DMS79 (cell line): Measurements from ENCODE around the gene ADGRD2.

Experiments
- DNase-seq: peaks from one replicate; lab custom pipeline; 2025; lab: John Stamatoyannopoulos, UW

Gene ADGRD2

GRCh38 chr9:124457079-124457886 lies 7.0 kb downstream of the ADGRD2 start:
- DNase-seq = no peak

GRCh38 chr9:124457887-124458431 lies 7.7 kb downstream of the ADGRD2 start:
- DNase-seq = no peak

GRCh38 chr9:124458441-124458840 lies 8.2 kb downstream of the ADGRD2 start:
- DNase-seq = no peak

DNA sequence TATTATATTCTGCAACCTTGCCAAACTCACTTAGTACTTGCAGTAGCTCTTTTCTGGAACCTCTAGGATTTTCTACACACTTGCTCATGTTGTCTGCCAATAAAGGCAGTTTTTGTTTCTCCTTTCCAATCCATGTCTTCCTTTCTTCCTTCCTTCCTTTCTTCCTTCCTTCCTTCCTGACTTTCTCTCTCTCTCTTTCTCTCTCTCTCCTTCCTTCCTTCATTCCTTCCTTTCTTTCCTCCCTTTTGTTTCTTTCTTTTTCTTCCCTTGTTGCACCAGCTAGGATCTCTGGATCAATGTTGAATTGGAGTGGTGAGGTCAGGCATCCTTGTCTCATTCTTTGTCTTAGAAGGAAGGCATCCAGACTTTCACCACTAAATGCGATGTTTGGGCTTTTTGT lies 12.5 kb downstream of the ADGRD2 start:
- DNase-seq = no peak

DNA sequence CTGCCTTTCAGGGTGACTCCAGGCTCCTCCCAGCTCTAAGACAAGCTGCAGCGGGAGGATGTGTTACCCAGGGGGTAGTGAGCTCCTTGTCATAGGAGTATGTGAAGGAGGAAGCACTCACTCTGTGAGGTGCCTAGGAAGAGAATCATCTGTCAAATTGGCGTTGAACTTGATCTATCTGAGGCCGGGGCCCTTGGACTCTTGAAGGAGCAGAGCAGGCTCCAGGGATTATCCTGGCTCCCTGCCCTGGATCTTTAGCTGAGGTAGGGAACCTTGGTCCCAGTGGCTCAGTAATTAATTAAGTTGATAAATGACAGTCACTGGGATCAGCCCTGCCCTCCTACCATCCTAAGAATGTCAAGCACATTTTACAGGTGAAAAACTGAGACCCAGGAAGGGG lies 15.5 kb downstream of the ADGRD2 start:
- DNase-seq = no peak

GRCh38 chr9:124467410-124468060 lies 17.3 kb downstream of the ADGRD2 start:
- no peak for DNase-seq

GRCh38 chr9:124468061-124468740 lies 17.9 kb downstream of the ADGRD2 start:
- no peak for DNase-seq

DNA sequence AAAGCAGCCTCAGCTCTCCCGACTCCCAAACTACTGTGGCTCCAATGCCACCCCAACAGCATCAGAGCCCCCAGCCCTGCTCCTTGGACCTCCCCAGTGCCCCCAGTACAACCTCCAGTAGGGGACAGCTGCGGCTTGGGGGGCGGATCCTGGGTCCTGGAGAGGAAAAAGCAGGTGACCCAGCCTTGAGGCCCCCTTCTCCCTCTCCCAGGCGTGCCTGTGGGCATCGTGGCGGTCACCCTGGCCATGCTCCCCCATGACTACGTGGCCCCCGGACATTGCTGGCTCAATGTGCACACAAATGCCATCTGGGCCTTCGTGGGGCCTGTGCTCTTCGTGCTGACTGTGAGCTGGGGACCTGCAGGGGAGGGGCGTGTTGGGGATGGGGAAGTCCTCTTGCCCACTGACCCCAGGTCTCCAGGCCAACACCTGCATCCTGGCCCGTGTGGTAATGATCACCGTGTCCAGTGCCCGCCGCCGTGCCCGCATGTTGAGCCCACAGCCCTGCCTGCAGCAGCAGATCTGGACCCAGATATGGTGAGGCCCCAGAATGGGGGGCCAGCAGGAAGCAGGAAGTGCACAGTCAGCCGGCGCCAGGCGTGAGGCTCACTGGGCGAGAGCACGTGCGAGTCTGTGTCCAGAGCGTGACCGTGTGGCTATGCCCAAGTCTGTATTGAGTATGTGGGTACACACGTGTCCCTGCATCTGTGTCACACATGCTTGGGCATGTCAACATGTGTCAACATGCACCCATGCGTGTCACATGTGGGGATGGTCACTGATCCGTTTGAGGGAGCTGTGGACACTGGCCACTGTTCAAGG lies 19.0 kb downstream of the ADGRD2 start:
- no peak for DNase-seq

GRCh38 chr9:124470306-124470705 lies 20.1 kb downstream of the ADGRD2 start:
- no peak for DNase-seq

GRCh38 chr9:124470726-124471125 lies 20.5 kb downstream of the ADGRD2 start:
- DNase-seq = no peak

GRCh38 chr9:124471761-124472160 lies 21.5 kb downstream of the ADGRD2 start:
- DNase-seq = no peak

DNA sequence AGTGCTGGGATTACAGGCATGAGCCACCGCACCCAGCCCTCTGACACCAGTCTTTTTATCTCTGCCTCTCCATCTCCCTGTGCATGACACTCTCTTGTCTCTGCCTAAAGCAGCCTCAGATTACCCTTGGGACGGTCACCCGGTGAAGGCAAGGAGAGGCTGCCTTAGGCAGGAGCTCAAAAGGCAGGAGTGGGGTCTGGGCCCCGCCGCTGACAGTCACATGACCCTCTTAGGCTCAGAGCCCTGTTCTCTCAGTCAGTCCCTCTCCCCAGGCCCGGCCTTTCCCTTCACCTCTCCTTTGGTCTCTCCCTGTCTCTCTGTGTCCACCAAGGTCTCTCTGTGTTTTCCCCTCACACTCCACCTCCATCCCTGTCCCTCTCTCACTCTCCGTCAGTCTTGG lies 22.5 kb downstream of the ADGRD2 start:
- DNase-seq = no peak

DNA sequence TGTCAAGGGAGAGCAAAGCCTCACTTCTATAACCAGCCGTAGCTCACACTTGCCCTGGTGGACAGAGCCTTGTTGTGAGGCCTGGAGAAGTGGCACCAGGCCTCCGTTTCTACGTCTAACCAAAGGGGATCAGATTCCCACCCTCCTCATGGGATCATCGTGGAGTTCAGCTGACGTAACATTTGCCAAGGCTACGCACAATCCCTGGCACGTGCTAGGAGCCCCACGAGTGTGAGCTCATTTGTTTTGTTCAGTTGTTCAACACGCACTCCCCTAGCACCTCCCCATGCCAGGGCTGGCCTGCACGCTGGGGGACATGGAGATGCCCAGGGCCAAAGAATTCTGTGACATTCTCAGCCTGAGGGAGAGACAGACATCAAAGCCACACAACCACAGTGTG lies 23.1 kb downstream of the ADGRD2 start:
- no peak for DNase-seq

- no peak for DNase-seq
Observed at GRCh38 chr9:124474151-124474550, 23.9 kb downstream of the ADGRD2 start.

DNA sequence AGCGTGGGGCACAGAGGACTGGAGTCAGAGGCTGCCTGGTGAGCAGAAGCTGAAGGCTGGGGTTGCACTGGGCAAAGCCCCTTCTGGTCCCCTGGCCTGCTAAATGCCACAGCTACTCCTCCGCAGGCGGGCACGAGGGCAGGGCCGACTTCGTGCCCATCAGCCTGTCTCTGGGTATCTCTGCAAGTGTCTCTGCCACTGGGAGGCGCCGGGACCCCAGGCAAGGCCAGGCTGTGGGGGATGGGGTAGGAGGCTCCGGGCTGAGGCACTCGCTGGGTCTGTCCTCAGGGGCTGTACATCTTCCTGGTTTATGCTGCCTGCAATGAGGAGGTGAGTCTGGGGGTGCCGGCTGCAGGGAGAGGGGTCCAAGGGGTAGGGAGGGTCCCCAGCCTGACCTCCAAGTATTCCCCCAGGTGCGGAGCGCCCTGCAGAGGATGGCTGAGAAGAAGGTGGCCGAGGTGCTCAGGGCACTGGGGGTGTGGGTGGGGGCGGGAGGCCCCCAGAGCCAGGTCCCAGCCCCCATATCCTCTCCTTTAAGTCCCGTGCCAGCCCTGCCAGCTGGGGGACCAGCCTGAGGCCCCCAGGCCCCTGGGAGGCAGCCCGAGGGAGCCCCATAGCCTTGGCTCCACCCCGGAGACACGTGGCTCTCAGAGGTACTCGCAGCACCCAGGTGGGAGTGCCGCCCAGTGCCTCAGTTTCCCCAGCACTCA lies 25.1 kb downstream of the ADGRD2 start:
- no peak for DNase-seq

- DNase-seq = no peak
Observed at GRCh38 chr9:124475868-124476690, 25.8 kb downstream of the ADGRD2 start.

DNA sequence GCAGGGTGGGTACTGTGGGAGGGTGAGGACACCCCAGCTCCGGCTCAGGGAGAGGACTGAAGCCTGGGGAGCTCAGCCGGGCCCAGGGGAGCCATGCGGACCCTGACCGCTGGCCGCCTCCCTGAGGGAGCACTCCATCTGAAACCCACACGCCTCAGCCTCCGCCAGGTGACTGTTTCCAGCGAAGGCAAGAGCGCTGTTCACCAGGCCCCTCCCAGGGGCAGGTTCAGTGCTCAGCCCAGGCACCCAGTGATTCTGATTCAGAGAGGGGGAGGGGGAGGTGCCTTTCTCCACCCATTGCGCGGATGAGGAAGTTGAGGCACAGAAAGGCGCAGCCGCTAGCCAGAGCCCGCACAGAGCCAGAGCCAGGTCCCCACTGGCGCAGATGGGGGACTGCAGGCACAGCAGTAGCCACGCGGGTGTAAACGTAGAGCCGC lies 27.0 kb downstream of the ADGRD2 start:
- DNase-seq = peak; percentile 21

DNA sequence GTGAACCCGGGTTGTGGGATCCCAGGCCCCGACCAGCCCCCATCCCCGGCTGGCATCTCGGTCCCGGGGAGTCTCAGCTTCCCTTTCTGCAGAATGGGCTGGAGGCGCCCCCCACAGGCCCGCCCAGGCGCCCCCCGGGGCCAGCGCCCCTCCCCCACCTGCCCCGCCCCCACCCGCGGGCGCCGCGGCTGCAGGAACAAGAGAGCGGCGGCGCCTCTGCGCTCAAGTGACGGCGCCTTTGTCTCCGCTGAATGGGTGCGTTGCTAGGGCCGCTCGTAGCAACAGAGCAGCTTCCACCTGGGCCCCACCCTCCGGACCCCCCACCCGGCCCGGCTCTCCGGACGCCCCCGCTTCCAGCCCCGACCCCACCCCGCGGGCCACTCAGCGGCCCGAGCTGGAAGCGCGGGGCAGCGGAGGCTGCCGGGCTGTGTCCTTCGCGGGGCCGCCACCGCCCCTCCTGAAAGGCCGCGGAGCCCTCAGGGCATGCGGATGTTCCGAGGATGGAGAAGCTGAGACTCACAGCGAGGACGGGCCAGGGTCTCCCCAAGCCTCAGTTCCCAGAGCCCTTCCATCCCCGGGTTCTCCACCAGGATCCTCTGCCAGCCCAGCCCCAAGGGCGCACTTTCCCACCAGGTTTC lies 27.5 kb downstream of the ADGRD2 start:
- peak; percentile 4 for DNase-seq

DNA sequence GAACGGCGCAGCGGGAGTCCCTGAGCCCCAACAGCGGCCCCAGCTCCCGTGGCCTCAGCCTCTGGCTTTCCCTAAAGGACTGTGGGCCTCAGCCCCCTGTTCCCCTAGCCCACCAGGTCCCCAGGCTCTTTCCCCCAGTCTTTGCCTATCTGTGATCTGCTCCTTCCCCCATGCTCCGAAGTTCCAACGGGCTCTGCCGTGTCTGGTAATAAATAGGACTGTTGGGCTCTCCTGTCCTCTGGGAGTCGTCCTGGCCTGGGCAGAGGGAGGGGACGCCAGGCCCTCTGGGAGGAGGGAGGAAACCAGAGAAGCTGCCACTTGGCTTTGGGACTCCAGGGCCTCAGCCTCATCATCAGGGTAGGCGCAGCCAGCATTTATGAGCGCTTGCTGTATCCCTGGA lies 28.1 kb downstream of the ADGRD2 start:
- no peak for DNase-seq

DNA sequence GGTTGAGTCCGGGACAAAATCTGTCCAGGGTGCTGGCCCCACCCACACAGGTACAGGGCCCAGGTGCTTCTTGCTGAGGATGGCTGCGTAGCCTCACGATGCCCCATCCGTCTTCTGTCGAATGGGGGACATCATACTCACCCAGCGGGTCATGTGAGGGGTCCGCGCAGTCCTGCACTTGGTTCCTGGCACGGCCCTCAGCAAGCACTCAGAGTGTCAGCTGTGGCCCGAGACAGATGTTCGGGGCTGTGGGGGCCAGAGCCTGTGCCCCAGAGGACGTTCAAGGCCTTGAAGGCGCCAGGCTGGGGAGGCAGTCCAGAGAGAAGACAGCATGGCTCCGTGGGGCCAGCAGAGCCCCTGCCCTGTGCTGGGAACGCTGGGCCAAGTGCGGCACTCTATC lies 29.1 kb downstream of the ADGRD2 start:
- DNase-seq = no peak
